GM18499 (cell line): Measurements from ENCODE around the gene RIF1.

Experiments
- ATAC-seq: cut with Tn5 transposase; IDR thresholded peaks from one replicate; pipeline ENCODE4 v1.9.1; 2021; ENCODE audit warnings: moderate number of reproducible peaks; ENCODE audit not compliant: insufficient read depth, unreplicated experiment

The RIF1 gene

DNA sequence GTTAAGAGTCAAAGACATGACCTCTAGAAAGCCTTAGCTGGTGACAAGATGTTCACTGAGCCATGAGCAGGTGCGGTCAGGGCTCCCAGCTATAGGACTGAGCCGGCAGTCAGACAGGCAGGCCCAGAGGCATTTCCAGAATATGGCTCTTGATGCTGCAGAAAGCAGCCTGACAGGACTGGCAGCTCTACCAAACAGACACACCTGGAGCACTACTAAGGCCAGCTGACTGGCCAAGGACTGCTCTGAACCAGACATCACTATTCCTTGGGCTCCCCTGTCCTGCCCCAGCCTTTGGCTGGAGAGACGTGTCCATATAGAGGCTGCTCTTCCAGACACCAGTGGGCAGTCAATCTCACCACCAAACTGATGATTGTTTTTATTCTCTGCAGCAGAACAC, 98.8 kb downstream of the RIF1 start:
- ATAC-seq = no peak

DNA sequence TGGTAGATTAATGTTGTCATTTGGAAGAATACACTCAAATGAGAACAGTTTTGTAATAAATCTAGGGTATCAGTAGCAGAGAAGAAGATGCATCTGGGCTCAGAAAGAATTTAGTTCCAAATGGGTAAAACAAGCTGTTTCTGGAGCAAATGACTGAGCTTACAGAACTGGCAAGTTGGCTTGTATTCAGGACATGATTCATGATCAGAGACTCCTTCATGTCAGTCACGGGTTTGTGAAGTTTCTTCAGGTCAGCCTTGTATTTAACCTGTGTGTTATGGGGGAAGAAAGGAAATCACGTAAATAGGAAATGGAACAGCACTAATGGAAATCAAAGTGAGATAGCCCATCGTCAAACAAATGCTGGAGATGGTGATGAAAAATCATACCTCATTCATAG, 109.1 kb downstream of the RIF1 start:
- no peak for ATAC-seq

DNA sequence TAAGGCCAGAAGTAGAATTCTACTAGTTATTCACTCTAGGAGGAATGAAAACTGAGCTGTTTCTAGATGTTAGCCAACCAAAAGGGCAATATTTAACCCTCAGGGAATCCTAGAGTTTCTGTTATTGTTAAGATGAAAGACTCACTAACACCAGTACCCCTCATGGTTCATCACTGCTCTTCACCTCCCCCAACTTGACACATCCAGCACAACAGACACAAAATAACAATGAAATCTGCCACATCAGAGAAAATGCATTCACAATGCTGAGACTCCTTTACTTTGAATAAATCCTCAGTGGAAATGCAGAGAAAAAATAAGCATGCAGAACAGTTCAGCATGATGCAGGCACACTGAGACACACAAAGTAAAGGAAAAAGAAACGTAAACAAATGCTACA, 111.3 kb downstream of the RIF1 start:
- ATAC-seq = no peak

GRCh38 chr2:151522556-151522955, 112.9 kb downstream of the RIF1 start:
- ATAC-seq = no peak

DNA sequence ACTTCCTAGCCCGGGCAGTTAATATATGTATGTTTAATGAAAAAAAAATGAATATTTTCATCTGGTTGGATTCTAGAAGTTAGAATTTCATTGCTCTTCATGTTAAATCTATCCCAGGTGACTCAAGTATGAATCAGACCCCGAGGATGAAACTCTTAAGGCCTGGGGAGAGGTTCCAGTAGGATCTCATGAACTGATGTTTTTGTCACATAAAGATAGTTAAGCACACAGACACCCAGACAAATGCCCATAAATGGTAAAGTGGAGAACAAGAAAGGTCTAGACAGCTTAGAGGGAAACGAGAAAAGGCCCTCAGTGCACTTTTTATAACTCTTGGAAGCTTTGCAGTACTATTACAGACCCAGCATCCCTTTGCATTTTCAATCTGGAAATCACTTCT, 114.1 kb downstream of the RIF1 start:
- no peak for ATAC-seq

- no peak for ATAC-seq
These were observed 116.2 kb downstream of the RIF1 start for GRCh38 chr2:151525821-151526373.

- ATAC-seq = no peak
These were observed 116.9 kb downstream of the RIF1 start for GRCh38 chr2:151526572-151527090.
